NAMALWA (cell line): Measurements from ENCODE around the gene KIAA1328.
"Not testable (repeated sequence)": the region's sequence is repeated elsewhere in the genome, so short reads cannot be mapped to it uniquely, and the experiment has no call there.

Source experiments
- DNase-seq: peaks from one replicate; pipeline ENCODE4 v3.0.0-alpha.2; 2015; ENCODE audit warnings: low spot score

KIAA1328 gene

DNA sequence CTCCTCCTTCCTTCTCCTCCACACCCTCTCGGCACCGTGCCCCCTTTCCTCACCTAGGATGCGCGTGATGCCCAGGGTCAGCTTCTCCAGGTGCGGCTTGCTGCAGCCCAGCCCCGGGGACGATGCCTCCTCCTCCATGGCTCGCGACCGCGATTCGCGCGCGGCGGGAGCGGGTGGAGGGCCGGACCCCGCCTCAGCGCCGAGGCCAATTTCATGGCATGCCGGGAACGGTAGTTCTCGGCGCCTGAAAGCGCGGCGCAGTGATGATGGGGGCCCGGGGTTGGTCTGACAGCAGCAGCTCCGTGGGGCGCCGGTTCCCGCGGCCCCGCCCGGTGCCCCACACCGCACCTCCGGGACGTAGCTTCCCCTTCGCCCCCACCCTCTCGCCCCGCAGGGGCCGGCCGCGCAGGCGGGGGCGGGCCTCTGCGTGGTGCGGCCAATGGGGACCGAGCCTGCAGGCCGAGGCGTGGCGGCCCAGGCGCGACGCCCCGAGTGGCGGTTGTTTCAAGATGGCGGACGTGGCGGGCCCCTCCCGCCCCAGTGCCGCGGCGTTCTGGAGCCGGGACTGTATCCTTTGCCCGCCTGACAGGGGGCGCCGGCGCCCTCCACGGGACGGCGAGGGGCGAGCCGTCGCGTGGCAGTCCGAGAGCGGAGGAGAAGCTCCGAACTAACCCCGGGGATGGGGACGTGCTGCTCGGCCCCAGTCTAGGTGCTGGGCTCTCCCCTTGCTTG lies at the start of gene KIAA1328, which contains the start of gene TPGS2:
TSS of gene KIAA1328 (plus strand) at position 498 of the 732 bp plus-strand sequence. CDS start at position 510, 12 bp downstream.
TSS of gene TPGS2 (minus strand) at position 373 of the 732 bp plus-strand sequence. CDS start at position 138, 235 bp downstream.
- DNase-seq = peak; percentile 92

DNA sequence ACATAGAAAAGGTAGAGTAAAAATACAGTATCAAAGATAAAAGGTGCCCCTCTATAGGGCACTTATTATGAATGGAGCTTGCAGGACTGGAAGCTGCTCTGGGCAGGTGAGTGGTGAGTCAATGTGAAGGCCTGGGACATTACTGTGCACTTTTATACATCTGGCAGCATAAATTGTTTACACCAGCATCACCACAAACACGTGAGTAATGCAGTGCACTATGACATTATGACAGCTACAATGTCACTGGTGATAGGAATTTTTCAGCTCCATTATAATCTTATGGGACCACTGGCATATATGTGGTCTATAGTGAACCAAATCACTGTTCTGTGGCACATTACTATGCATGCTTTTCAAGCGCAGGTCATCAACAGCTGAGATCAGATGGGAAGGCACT lies 48.2 kb upstream of the KIAA1328 start:
- DNase-seq = no peak

- DNase-seq = no peak
These were observed 46.2 kb upstream of the KIAA1328 start for GRCh38 chr18:36782710-36783109.

- no peak for DNase-seq
These were observed 45.1 kb upstream of the KIAA1328 start for GRCh38 chr18:36783792-36784191.

- DNase-seq = no peak
These were observed 42.2 kb upstream of the KIAA1328 start for GRCh38 chr18:36786686-36787085.

DNA sequence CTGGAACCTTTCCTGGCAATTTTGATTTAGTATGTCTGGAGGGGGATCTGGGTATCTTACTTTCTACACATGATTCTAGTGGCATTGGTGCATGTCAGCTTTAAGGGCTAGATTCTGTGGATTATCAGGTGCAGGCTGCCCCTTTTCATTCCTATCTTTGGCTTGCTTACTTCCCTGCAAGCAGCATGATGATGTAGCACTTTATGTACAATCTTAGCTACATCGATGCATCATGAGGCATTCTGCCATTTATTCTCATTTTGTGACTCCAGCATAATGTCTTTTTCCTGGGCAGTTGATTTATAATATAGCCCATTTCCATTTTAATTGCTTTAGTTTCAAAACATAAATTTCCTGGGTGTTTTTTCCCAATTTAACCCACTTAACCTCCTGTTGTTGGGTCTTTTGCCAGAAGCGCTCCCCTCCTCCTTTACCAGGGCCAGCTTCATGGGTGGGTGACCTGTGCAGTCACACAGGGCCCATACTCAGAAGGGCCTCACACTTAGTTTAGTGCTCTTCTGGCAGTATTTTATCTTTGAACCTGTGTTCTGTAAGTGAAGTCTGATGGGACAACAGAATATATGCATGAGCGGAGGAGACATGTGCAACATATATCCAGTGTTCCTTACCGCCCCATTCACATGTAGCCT lies 36.2 kb upstream of the KIAA1328 start:
- no peak for DNase-seq

DNA sequence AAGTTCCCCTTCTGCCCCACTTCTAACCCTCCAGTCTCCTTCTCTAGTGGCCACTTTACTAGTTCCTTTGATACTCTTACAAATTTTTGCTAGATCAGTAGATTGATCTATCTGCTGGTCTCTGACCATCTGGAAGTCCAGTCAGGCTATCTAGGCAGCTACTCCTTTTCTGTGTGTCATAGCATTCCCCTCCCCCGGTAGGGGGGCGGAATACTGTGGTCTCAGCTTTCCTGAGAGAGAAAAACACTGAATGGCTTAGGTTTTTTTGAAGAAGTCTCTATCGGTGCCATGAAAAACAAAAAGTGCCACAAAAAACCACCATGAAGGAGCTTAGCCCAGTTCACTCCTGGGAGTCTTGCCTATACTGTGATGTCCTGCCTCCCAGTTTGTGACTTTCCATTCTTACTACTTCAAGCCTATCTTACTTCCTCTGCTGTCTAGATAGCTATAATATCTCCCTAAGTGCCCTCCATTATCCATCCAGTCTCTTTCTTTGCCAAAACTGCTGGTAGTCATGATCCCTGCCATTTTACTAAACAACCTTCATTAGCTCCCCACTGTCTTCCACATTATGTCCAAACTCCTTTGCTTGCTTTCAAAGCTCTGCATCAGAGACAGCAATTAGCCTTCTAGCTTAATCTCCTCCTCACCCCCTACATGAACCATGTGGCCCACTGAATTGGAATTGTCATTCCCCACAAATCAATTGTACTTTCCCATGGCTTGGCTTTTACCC lies 30.0 kb upstream of the KIAA1328 start:
- no peak for DNase-seq

DNA sequence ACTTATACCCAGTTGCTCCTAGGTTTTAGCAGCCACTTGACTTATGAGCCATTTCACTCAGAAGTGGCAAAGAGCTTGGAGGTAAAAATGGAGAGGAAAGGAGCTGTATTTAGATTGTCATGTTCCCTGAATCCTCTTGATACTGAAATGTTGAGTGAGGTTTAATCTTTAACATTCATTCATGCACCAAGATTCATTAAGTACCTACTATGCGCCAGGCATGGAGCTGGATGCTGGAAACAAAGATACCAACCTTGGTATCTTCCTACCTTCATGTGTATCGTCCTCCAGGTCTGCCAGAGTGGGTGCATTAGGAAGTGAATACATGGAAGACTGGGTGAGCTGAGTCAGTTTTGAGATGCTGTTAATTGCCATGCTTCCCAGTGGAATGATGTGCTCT lies 23.8 kb upstream of the KIAA1328 start:
- no peak for DNase-seq

GRCh38 chr18:36808681-36809080 lies 20.2 kb upstream of the KIAA1328 start:
- DNase-seq = no peak

- peak; percentile 82 for DNase-seq
These were observed 19.1 kb upstream of the KIAA1328 start for GRCh38 chr18:36809590-36810381.

- no peak for DNase-seq
These were observed 17.5 kb upstream of the KIAA1328 start for GRCh38 chr18:36811430-36811829.

GRCh38 chr18:36811955-36812354 lies 17.0 kb upstream of the KIAA1328 start:
- no peak for DNase-seq

DNA sequence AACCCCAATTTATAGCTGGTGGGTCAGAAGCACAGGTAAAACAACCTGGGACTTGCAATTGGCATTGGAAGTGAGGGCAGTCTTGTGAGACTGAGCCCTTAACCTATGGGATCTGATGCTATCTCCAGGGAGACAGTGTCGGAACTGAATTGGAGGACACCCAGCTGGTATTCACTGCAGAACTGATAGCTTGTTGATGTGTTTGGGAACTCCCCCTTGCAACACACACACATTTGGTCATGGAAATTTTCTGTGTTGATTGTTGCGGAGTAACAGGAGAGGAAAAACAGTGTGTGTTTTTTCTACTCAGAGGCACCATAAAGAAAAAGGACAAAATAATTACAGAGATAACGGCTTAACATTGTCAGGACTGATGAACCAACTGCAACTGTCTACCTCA lies 16.2 kb upstream of the KIAA1328 start:
- no peak for DNase-seq

GRCh38 chr18:36813101-36813775 lies 15.7 kb upstream of the KIAA1328 start:
- no peak for DNase-seq

GRCh38 chr18:36813824-36814223 lies 15.1 kb upstream of the KIAA1328 start:
- DNase-seq = no peak

DNA sequence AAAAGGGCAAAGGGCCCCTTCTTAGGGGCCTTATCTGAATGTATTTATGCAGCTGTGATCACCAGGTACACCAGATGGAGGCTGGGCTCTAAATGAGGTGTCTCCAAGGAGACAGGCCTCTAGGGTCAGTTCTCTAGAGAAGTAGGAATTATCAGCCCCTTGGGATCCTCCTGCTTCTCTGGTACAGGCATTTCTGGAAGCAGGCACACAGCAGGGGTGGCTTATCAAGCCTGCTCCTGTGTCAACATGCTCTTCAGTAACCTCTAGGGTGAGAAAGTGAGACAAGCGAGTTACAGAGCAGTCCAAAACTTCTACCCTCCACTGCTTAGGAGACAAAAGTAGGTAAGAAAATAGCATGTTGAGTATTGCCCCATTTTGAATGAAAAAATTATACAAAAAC lies 13.9 kb upstream of the KIAA1328 start:
- no peak for DNase-seq

- DNase-seq = not testable (repeated sequence)
These were observed 12.8 kb upstream of the KIAA1328 start for GRCh38 chr18:36816096-36816495.

DNA sequence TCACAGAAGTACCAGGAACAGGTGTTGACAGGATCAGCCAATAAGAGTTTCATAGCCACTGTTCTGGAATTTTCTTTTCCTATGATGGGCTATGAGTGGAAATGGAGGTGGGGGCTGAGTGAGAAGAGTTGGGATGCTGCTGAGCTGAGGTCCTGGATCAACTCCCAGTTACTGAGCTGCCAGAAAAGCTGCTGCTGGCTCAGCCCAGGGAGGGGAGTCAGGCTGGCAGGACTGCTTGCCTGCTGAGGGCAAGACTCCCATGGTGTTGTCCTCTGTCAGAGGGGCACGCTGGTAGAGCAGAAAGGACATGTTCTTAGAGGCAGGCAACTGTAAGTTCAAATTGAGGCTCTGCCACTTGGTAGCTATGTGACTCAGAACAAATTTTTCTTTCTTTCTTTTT lies 11.9 kb upstream of the KIAA1328 start:
- no peak for DNase-seq

GRCh38 chr18:36818652-36819051 lies 10.3 kb upstream of the KIAA1328 start:
- DNase-seq = no peak

GRCh38 chr18:36819621-36820020 lies 9.3 kb upstream of the KIAA1328 start:
- DNase-seq = no peak

DNA sequence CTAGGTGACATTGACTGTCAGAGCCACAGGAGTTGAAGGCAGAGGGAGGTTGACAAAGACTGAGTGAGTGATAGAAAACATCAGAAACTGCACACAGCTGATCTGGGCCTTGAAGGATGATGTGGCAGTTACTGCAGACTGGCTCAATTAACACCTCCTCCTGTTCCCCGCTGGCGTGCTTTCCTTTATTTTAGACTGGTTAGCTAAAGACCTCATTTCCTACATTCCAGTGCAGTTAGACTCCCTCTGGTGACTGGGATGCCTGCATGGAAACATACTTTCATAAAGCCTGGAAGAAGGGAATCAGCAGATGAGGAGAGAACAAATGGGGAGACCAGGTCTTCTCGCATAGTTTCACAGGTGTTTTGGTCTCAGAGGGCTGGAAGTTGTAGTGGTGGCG lies 7.2 kb upstream of the KIAA1328 start:
- DNase-seq = no peak
